Measurements from ENCODE around the gene PRAMEF18.
"Not testable (repeated sequence)": the region's sequence is repeated elsewhere in the genome, so short reads cannot be mapped to it uniquely, and the experiment has no call there.

PRAMEF18 gene, protein sequence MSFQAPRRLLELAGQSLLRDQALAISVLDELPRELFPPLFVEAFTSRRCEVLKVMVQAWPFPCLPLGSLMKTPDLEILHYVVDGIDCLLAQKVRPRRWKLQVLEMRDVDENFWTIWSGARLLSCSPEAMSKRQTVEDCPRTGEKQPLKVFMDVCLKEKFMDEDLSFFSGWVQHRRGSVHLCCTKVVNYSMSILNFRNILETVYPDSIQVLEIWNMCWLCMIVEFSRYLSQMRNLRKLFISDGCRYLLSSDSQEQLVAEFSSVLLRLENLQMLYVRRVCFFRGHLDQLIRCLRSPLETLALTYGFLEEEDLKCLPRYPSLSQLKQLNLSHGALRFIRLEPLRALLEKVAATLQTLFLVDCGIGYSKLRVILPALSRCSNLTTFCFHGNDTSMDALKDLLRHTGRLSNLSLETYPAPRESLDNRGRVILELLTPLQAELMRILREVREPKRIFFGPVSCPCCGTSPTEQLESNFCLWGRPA

DNA sequence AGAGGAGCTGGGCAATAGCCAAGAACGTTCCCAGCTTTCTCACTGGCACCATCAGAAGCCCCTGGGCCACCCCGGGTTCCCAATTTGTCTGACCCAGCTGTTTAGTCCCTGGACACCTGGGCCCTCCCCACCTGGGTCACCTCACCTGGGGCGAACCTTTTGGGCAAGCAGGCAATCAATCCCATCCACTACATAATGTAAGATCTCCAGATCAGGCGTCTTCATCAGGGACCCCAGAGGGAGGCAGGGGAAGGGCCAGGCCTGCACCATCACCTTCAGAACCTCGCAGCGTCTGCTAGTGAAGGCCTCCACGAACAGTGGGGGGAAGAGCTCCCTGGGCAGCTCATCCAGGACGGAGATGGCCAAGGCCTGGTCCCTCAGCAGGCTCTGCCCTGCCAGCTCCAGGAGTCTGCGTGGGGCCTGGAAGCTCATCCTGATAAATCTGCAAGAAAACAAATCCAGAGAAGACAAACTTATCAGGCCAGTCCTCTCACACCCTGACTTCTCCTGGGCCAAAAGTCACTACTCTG is at the start of gene PRAMEF18:
TSS of gene PRAMEF18 (minus strand) at position 480 of the 530 bp plus-strand sequence. CDS start at position 432, 48 bp downstream.
- H3K9me3 ChIP-seq (ENCODE audit: low read length); H3K4me3 ChIP-seq (ENCODE audit: low read length); H2AFZ ChIP-seq (ENCODE audit: low read depth, low read length); H3K36me3 ChIP-seq (ENCODE audit: insufficient read depth, low read length); H3K27me3 ChIP-seq (ENCODE audit: insufficient read depth, low read length); H3K4me1 ChIP-seq (ENCODE audit: insufficient read depth, low read length): not testable (repeated sequence)

DNA sequence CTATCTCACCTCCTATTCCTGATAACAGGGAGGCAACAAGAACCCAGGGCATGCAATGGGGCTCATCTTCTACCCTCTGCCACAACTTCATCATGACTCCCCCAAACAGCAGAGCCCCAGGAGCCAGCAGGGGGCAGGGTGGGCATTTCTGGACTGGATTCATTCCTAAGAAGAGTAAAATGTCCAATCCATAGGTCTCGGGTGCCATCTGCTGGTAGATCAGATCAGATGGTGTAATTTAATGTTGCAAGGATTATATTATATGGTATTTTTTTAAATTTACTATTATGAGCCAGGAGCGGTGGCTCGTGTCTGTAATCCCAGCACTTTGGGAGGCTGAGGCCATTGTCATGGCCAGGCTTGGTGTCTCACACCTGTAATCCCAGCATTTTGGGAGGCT is 39.2 kb upstream of the PRAMEF18 start:
- H2AFZ ChIP-seq (ENCODE audit: low read depth, low read length); H3K4me1 ChIP-seq (ENCODE audit: insufficient read depth, low read length); H3K9me3 ChIP-seq (ENCODE audit: low read length); H3K36me3 ChIP-seq (ENCODE audit: insufficient read depth, low read length); H3K4me3 ChIP-seq (ENCODE audit: low read length); H3K27me3 ChIP-seq (ENCODE audit: insufficient read depth, low read length): not testable (repeated sequence)

GRCh38 chr1:13253898-13254297 is 27.9 kb upstream of the PRAMEF18 start, which contains the start of gene PRAMEF5:
Gene PRAMEF5, plus strand, starts transcription at chr1:13254198. Its CDS starts 5,071 bp downstream, at chr1:13259269.
- H3K27me3 ChIP-seq (ENCODE audit: insufficient read depth, low read length); H3K4me3 ChIP-seq (ENCODE audit: low read length); H3K9me3 ChIP-seq (ENCODE audit: low read length); H2AFZ ChIP-seq (ENCODE audit: low read depth, low read length); H3K4me1 ChIP-seq (ENCODE audit: insufficient read depth, low read length); H3K36me3 ChIP-seq (ENCODE audit: insufficient read depth, low read length): not testable (repeated sequence)

DNA sequence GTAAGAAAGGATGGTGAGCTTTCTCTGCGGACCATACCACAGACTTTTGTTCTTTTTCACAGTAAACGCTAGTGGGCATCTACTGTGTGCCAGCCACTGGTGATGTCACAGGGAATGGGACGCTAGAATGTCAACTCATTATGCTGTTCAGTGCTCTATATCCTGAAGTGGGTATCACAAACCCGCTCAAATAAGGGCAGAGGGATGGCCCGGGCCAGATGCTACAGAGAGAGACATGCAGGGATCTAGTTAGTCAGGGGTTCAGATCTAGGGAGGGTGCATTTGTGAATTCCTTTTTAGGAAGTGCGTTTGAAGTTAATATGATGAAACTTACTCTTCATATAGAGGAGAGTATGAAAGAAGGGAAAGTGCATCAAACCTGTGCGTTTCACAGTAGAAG is 21.2 kb upstream of the PRAMEF18 start:
- not testable (repeated sequence) for H3K9me3 ChIP-seq (ENCODE audit: low read length); H3K4me3 ChIP-seq (ENCODE audit: low read length); H3K27me3 ChIP-seq (ENCODE audit: insufficient read depth, low read length); H3K4me1 ChIP-seq (ENCODE audit: insufficient read depth, low read length); H3K36me3 ChIP-seq (ENCODE audit: insufficient read depth, low read length); H2AFZ ChIP-seq (ENCODE audit: low read depth, low read length)

DNA sequence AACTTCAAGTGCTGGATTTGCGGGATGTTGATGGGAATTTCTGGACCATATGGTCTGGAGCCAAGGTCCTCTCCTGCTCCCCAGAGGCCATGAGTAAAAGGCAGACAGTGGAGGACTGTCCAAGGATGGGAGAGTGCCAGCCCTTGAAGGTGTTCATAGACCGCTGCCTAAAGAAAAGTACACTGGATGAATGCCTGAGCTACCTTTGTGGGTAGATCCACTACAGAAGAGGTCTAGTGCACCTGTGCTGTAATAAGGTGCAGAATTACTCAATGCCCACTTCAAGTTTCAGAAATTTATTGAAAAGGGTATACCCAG is 20.6 kb upstream of the PRAMEF18 start:
- not testable (repeated sequence) for H3K36me3 ChIP-seq (ENCODE audit: insufficient read depth, low read length); H3K4me1 ChIP-seq (ENCODE audit: insufficient read depth, low read length); H3K9me3 ChIP-seq (ENCODE audit: low read length); H2AFZ ChIP-seq (ENCODE audit: low read depth, low read length); H3K27me3 ChIP-seq (ENCODE audit: insufficient read depth, low read length); H3K4me3 ChIP-seq (ENCODE audit: low read length)

DNA sequence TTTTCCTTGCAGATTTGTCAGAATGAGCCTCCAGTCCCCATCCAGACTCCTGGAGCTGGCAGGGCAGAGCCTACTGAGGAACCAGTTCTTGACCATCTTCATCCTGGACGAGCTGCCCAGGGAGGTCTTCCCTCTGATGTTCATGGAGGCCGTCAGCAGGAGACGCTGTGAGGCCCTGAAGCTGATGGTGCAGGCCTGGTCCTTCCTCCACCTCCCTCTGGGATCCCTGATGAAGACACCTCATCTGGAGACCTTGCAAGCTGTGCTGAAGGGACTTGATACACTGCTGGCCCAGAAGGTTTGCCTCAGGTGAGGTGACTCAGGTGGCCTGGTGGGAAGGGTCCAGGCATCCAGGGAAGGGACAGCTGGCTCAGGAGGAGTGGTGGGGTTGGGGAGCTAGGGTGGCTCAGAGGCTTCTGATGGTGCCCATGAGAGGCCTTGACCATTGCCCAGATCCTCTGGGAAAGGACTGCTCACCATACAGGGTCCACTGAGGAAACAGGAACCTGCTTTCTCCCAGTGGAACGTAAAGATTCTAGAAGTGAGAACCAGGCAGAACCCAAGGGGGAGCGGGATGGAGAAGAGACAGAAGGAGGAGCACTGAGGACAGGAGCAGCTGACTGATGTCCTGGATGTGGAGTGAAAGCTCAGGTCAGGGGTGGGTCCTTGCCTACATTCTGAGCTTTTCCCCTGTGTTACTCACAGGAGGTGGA is 20.0 kb upstream of the PRAMEF18 start:
- not testable (repeated sequence) for H3K4me1 ChIP-seq (ENCODE audit: insufficient read depth, low read length); H3K4me3 ChIP-seq (ENCODE audit: low read length); H3K9me3 ChIP-seq (ENCODE audit: low read length); H2AFZ ChIP-seq (ENCODE audit: low read depth, low read length); H3K36me3 ChIP-seq (ENCODE audit: insufficient read depth, low read length); H3K27me3 ChIP-seq (ENCODE audit: insufficient read depth, low read length)

GRCh38 chr1:13243536-13244263 is 17.7 kb upstream of the PRAMEF18 start:
- not testable (repeated sequence) for H3K36me3 ChIP-seq (ENCODE audit: insufficient read depth, low read length); H3K4me3 ChIP-seq (ENCODE audit: low read length); H3K27me3 ChIP-seq (ENCODE audit: insufficient read depth, low read length); H3K9me3 ChIP-seq (ENCODE audit: low read length); H2AFZ ChIP-seq (ENCODE audit: low read depth, low read length); H3K4me1 ChIP-seq (ENCODE audit: insufficient read depth, low read length)

GRCh38 chr1:13239633-13240032 is 13.7 kb upstream of the PRAMEF18 start:
- not testable (repeated sequence) for H3K36me3 ChIP-seq (ENCODE audit: insufficient read depth, low read length); H3K4me1 ChIP-seq (ENCODE audit: insufficient read depth, low read length); H3K4me3 ChIP-seq (ENCODE audit: low read length); H3K9me3 ChIP-seq (ENCODE audit: low read length); H3K27me3 ChIP-seq (ENCODE audit: insufficient read depth, low read length); H2AFZ ChIP-seq (ENCODE audit: low read depth, low read length)

- not testable (repeated sequence) for H3K27me3 ChIP-seq (ENCODE audit: insufficient read depth, low read length); H3K9me3 ChIP-seq (ENCODE audit: low read length); H3K36me3 ChIP-seq (ENCODE audit: insufficient read depth, low read length); H3K4me3 ChIP-seq (ENCODE audit: low read length); H2AFZ ChIP-seq (ENCODE audit: low read depth, low read length); H3K4me1 ChIP-seq (ENCODE audit: insufficient read depth, low read length)
Observed at GRCh38 chr1:13237572-13237971, 11.6 kb upstream of the PRAMEF18 start.

- not testable (repeated sequence) for H3K36me3 ChIP-seq (ENCODE audit: insufficient read depth, low read length); H2AFZ ChIP-seq (ENCODE audit: low read depth, low read length); H3K27me3 ChIP-seq (ENCODE audit: insufficient read depth, low read length); H3K4me3 ChIP-seq (ENCODE audit: low read length); H3K9me3 ChIP-seq (ENCODE audit: low read length); H3K4me1 ChIP-seq (ENCODE audit: insufficient read depth, low read length)
Observed at GRCh38 chr1:13234057-13234456, 8.1 kb upstream of the PRAMEF18 start.

- H2AFZ ChIP-seq (ENCODE audit: low read depth, low read length); H3K36me3 ChIP-seq (ENCODE audit: insufficient read depth, low read length); H3K4me1 ChIP-seq (ENCODE audit: insufficient read depth, low read length); H3K27me3 ChIP-seq (ENCODE audit: insufficient read depth, low read length); H3K9me3 ChIP-seq (ENCODE audit: low read length); H3K4me3 ChIP-seq (ENCODE audit: low read length): not testable (repeated sequence)
Observed at GRCh38 chr1:13232056-13232455, 6.1 kb upstream of the PRAMEF18 start.

GRCh38 chr1:13231061-13231750 is 5.3 kb upstream of the PRAMEF18 start:
- not testable (repeated sequence) for H3K36me3 ChIP-seq (ENCODE audit: insufficient read depth, low read length); H3K4me1 ChIP-seq (ENCODE audit: insufficient read depth, low read length); H3K4me3 ChIP-seq (ENCODE audit: low read length); H3K27me3 ChIP-seq (ENCODE audit: insufficient read depth, low read length); H3K9me3 ChIP-seq (ENCODE audit: low read length); H2AFZ ChIP-seq (ENCODE audit: low read depth, low read length)

GRCh38 chr1:13230601-13231000 is 4.6 kb upstream of the PRAMEF18 start:
- H3K4me1 ChIP-seq (ENCODE audit: insufficient read depth, low read length); H2AFZ ChIP-seq (ENCODE audit: low read depth, low read length); H3K36me3 ChIP-seq (ENCODE audit: insufficient read depth, low read length); H3K27me3 ChIP-seq (ENCODE audit: insufficient read depth, low read length); H3K4me3 ChIP-seq (ENCODE audit: low read length); H3K9me3 ChIP-seq (ENCODE audit: low read length): not testable (repeated sequence)
